ENCODE results near the gene SLC9A5.

The SLC9A5 gene

GRCh38 chr16:67206129-67206837, 42.5 kb upstream of the SLC9A5 start:
- no peaks in the 10 kb centered on the region for H3K9me3 ChIP-seq (ENCODE audit: control insufficient read depth, insufficient read depth, low read length)
- no peak overlapping the region for H3K4me3 ChIP-seq (ENCODE audit: low read length)
- DNase-seq (ENCODE audit: low read depth, low spot score) = no peak
- H3K27me3 ChIP-seq (ENCODE audit: control insufficient read depth, insufficient read depth, low read length) = no peaks in the 10 kb centered on the region
- WGBS (ENCODE audit: insufficient coverage, insufficient read length) = no CpG with 5 or more reads among the region's 8 CpGs
- peaks cover 6% of the 10 kb centered on the region; the same call in 1 of the 2 replicates for H3K36me3 ChIP-seq (ENCODE audit: control insufficient read depth, insufficient read depth, low read length)
- no peak overlapping the region for H3K27ac ChIP-seq (ENCODE audit: low read length)
- peaks cover 4% of the 10 kb centered on the region; the same call in 1 of the 2 replicates for H3K4me1 ChIP-seq (ENCODE audit: control insufficient read depth, insufficient read depth, low read length)

DNA sequence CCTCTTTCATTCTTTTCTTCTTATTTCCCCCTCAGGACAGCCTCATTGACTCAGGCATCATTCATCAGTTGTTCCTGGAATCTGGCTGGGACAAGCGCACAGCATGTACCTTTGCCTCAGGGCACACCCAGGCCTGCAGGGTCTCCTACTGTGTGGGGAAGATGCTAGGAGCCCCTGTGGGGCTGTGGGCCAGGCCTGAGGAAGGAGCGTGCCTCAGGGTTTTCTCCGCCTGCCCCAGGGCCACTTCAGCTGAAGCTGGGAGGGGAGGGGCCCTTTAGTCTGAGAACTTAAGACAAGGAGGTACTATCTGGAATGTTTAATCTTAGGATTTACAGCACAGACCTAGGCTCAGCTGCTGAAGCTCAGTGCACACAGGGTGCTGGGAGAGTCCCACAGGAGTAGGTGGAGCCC, 41.9 kb upstream of the SLC9A5 start:
- Histone ChIP-seq H3K9me3 (ENCODE audit: control insufficient read depth, insufficient read depth, low read length) (no peaks in the 10 kb centered on the region), H3K4me3 (ENCODE audit: low read length) (no peak overlapping the region), H3K4me1 (ENCODE audit: control insufficient read depth, insufficient read depth, low read length) (peaks cover 4% of the 10 kb centered on the region; the same call in 1 of the 2 replicates), H3K27ac (ENCODE audit: low read length) (no peak overlapping the region), H3K36me3 (ENCODE audit: control insufficient read depth, insufficient read depth, low read length) (peaks cover 6% of the 10 kb centered on the region; the same call in 1 of the 2 replicates), H3K27me3 (ENCODE audit: control insufficient read depth, insufficient read depth, low read length) (no peaks in the 10 kb centered on the region)
- WGBS (ENCODE audit: insufficient coverage, insufficient read length) = no CpG with 5 or more reads among the region's 3 CpGs
- no peak for DNase-seq (ENCODE audit: low read depth, low spot score)

DNA sequence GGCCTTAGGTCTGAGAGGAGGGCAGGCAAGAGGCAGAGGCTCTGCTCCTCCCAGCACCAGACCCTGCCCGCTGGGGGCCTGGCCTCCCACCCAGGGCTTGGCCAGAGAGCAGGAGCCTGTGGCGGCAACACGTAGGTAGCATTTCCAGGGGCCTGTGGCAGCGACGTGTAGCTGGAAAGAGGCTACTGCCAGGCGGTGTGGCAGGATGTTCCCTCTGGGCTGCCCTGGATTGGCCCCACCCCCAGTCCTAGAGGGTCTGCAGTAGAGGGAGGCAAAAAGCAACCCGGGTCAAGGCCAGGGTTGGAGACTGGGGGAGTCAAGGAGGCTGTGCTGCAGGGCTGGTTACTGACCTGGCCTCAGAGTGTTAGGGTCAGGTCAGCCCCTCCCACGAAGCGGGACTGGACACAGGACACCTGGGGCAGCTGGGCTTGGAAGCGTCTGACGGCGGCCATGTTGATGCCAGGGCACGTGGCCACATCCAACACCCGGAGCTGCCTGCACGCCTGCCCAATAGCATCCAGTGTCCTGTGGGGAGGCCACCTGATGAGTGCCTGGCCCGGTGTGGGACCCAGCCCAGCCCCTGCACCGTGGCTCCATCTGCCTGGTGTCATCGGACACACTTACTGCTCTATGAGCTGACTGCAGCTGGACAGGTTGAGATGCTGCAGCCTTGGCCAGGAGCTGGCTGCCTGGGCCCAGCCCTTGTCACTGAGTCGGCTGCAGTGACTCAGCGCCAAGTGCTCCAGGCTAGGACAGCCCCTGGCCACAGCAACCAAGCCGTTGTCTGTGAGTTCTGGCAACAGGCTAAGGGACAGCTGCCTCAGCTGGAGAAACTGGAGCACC, 41.3 kb upstream of the SLC9A5 start:
- Histone ChIP-seq H3K27ac (ENCODE audit: low read length) (no peak overlapping the region), H3K4me1 (ENCODE audit: control insufficient read depth, insufficient read depth, low read length) (peaks cover 4% of the 10 kb centered on the region; the same call in 1 of the 2 replicates), H3K4me3 (ENCODE audit: low read length) (no peak overlapping the region), H3K27me3 (ENCODE audit: control insufficient read depth, insufficient read depth, low read length) (no peaks in the 10 kb centered on the region), H3K9me3 (ENCODE audit: control insufficient read depth, insufficient read depth, low read length) (no peaks in the 10 kb centered on the region), H3K36me3 (ENCODE audit: control insufficient read depth, insufficient read depth, low read length) (peaks cover 6% of the 10 kb centered on the region; the same call in 1 of the 2 replicates)
- no peak for DNase-seq (ENCODE audit: low read depth, low spot score)
- no CpG with 5 or more reads among the region's 21 CpGs for WGBS (ENCODE audit: insufficient coverage, insufficient read length)

DNA sequence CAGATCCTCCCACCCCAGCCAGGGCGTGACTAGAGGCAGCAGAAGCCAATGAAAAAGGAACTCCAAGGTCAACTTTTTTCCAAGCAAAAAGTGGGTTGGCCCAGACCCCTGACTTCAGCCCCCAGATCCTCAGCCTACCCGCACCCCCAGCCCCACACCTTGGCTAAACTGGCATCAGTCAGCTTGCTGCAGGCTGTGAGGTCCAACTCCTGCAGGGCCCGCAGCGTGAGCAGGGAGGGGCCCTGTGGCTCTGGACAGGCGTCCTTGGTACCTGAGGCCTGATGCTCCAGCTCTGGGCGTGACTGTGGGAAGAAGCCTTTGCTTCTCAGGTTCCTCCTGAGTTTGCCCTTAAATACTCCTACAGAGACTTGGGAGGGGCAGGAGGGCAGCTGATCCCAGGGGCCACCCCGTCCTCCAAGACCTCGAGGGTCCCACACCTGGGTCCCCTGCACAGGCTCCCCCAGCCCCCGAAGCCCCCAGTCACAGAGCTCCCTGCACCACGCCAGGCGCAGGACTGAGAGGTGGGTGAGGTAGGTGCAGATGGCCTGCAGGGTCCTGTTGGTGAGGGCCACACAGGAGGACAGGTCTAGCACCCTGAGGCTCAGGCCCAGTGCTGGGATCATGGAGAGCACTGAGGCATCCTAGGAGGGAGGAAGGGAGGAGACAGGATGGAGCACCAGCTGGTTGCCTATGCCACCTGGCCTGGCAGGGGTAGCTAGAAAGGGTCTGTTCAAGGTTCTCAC, 40.5 kb upstream of the SLC9A5 start:
- Histone ChIP-seq H3K27me3 (ENCODE audit: control insufficient read depth, insufficient read depth, low read length) (no peaks in the 10 kb centered on the region), H3K4me1 (ENCODE audit: control insufficient read depth, insufficient read depth, low read length) (peaks cover 4% of the 10 kb centered on the region; the same call in 1 of the 2 replicates), H3K9me3 (ENCODE audit: control insufficient read depth, insufficient read depth, low read length) (no peaks in the 10 kb centered on the region), H3K36me3 (ENCODE audit: control insufficient read depth, insufficient read depth, low read length) (peaks cover 2% of the 10 kb centered on the region; the same call in 1 of the 2 replicates), H3K4me3 (ENCODE audit: low read length) (no peak overlapping the region), H3K27ac (ENCODE audit: low read length) (no peak overlapping the region)
- DNase-seq (ENCODE audit: low read depth, low spot score) = no peak
- WGBS (ENCODE audit: insufficient coverage, insufficient read length) = no CpG with 5 or more reads among the region's 11 CpGs

GRCh38 chr16:67209565-67209964, 39.2 kb upstream of the SLC9A5 start:
- H3K27me3 ChIP-seq (ENCODE audit: control insufficient read depth, insufficient read depth, low read length) = no peaks in the 10 kb centered on the region
- H3K36me3 ChIP-seq (ENCODE audit: control insufficient read depth, insufficient read depth, low read length) = no peaks in the 10 kb centered on the region
- H3K9me3 ChIP-seq (ENCODE audit: control insufficient read depth, insufficient read depth, low read length) = no peaks in the 10 kb centered on the region
- no peak for DNase-seq (ENCODE audit: low read depth, low spot score)
- no peak overlapping the region for H3K4me3 ChIP-seq (ENCODE audit: low read length)
- WGBS (ENCODE audit: insufficient coverage, insufficient read length) = no CpG with 5 or more reads among the region's 8 CpGs
- H3K4me1 ChIP-seq (ENCODE audit: control insufficient read depth, insufficient read depth, low read length) = peaks cover 4% of the 10 kb centered on the region; the same call in 1 of the 2 replicates
- H3K27ac ChIP-seq (ENCODE audit: low read length) = no peak overlapping the region

DNA sequence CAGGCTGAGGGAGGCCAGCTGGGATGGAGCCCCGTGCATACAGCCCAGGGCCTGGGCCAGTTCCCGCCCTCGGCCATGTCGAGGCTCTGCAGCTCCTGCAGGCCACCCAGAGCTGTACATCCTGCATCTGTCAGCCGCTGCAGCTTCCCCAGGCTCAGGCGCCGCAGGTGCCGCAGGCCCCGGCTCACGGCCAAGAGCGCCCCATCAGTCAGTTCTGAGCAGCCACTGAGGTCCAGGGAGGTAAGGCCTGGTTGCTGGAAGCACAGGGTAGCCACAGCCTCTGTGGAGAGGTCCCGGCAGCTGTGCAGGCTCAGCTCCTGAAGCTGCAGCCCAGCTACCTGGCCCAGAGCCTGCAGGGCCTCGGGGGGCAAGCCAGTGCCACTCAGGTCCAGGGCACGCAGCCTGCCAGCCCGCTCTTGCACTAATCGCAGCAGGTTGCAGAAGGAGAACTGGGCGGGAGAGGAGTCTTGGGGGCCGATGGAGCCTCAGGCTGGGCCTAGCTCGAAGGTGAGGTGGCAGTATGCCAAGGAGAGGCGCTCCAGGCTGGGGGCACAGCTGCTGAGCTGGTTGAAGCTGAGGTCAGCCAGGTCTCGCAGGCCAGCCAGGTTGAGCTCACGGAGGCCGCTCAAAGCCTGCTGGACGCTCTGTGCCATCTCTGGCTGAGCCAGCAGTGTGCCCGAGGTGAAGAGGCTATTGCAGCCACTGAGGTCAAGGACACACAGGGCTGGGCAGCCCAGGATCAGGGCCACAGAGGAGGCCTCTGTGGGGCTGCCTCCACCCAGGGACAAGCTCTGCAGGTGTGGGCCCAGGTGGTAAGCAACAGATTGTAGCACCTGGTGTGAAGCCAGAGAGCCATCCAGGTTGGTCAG, 38.5 kb upstream of the SLC9A5 start:
- no CpG with 5 or more reads among the region's 25 CpGs for WGBS (ENCODE audit: insufficient coverage, insufficient read length)
- no peak overlapping the region for H3K4me3 ChIP-seq (ENCODE audit: low read length)
- peaks cover 4% of the 10 kb centered on the region; the same call in 1 of the 2 replicates for H3K4me1 ChIP-seq (ENCODE audit: control insufficient read depth, insufficient read depth, low read length)
- H3K27me3 ChIP-seq (ENCODE audit: control insufficient read depth, insufficient read depth, low read length) = no peaks in the 10 kb centered on the region
- DNase-seq (ENCODE audit: low read depth, low spot score) = no peak
- no peaks in the 10 kb centered on the region for H3K9me3 ChIP-seq (ENCODE audit: control insufficient read depth, insufficient read depth, low read length)
- H3K36me3 ChIP-seq (ENCODE audit: control insufficient read depth, insufficient read depth, low read length) = no peaks in the 10 kb centered on the region
- H3K27ac ChIP-seq (ENCODE audit: low read length) = no peak overlapping the region

- Histone ChIP-seq H3K36me3 (ENCODE audit: control insufficient read depth, insufficient read depth, low read length) (no peaks in the 10 kb centered on the region), H3K4me1 (ENCODE audit: control insufficient read depth, insufficient read depth, low read length) (peaks cover 4% of the 10 kb centered on the region; the same call in 1 of the 2 replicates), H3K27me3 (ENCODE audit: control insufficient read depth, insufficient read depth, low read length) (no peaks in the 10 kb centered on the region), H3K4me3 (ENCODE audit: low read length) (no peak overlapping the region), H3K9me3 (ENCODE audit: control insufficient read depth, insufficient read depth, low read length) (no peaks in the 10 kb centered on the region), H3K27ac (ENCODE audit: low read length) (no peak overlapping the region)
- DNase-seq (ENCODE audit: low read depth, low spot score) = no peak
- WGBS (ENCODE audit: insufficient coverage, insufficient read length) = no CpG with 5 or more reads among the region's 7 CpGs
Observed at GRCh38 chr16:67211674-67212073, 37.1 kb upstream of the SLC9A5 start.

GRCh38 chr16:67212766-67213165, 36.0 kb upstream of the SLC9A5 start:
- no peaks in the 10 kb centered on the region for H3K4me1 ChIP-seq (ENCODE audit: control insufficient read depth, insufficient read depth, low read length)
- no peaks in the 10 kb centered on the region for H3K9me3 ChIP-seq (ENCODE audit: control insufficient read depth, insufficient read depth, low read length)
- H3K27ac ChIP-seq (ENCODE audit: low read length) = no peak overlapping the region
- H3K36me3 ChIP-seq (ENCODE audit: control insufficient read depth, insufficient read depth, low read length) = no peaks in the 10 kb centered on the region
- DNase-seq (ENCODE audit: low read depth, low spot score) = no peak
- no peak overlapping the region for H3K4me3 ChIP-seq (ENCODE audit: low read length)
- no peaks in the 10 kb centered on the region for H3K27me3 ChIP-seq (ENCODE audit: control insufficient read depth, insufficient read depth, low read length)

DNA sequence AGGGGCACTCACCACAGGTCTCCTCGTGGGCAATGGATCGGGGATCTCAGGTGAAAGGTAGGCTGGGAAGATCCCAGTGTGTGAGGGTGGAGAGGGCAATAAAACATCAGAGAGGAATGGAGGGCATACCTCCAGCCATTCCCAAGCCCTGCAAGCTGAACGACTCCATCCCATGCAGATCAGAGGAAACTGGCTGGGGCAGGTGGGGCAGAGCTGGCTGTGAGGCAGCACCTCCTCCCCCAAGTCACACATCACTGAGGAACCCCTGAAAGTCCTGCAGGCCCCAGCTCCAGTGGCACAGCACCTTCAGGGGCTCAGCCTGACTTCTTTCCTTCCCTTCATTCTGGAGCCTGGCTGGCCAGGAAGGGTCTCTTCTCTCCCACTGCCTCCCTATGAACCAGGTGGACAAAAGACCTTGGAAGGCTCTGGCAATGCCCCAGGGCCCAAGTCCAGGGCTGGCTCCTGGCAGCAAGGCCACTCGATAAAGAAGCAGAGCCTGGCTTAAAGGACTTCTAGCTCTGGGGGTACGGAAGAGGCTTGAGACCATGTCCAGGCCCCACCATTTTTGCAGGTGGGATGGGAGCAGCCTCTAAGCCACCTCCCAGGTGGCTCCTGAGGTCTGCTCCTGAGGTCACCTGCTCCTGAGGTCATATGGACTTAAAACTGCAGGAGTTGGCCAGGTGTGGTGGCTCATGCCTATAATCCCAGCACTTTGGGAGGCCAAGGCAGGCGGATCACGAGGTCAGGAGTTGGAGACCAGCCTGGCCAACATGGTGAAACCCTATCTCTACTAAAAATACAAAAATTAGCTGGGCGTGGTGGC, 35.4 kb upstream of the SLC9A5 start:
- Histone ChIP-seq H3K27ac (ENCODE audit: low read length) (no peak overlapping the region), H3K4me1 (ENCODE audit: control insufficient read depth, insufficient read depth, low read length) (no peaks in the 10 kb centered on the region), H3K36me3 (ENCODE audit: control insufficient read depth, insufficient read depth, low read length) (no peaks in the 10 kb centered on the region), H3K9me3 (ENCODE audit: control insufficient read depth, insufficient read depth, low read length) (no peaks in the 10 kb centered on the region), H3K27me3 (ENCODE audit: control insufficient read depth, insufficient read depth, low read length) (no peaks in the 10 kb centered on the region), H3K4me3 (ENCODE audit: low read length) (no peak overlapping the region)
- no peak for DNase-seq (ENCODE audit: low read depth, low spot score)
- no CpG with 5 or more reads among the region's 8 CpGs for WGBS (ENCODE audit: insufficient coverage, insufficient read length)

Data from iPS DF 6.9 (cell line).